HL-60 (cell line): ENCODE results near the gene RIPK3.

Experiments
- GABPA ChIP-seq: IDR thresholded peaks from 2 replicates; pipeline ENCODE4 v1.6.1; 2012; ENCODE audit warnings: low read depth
- POLR2AphosphoS5 ChIP-seq: IDR thresholded peaks from 2 replicates; pipeline ENCODE4 v1.6.1; 2012; ENCODE audit warnings: low read depth
- SPI1 ChIP-seq: IDR thresholded peaks from 2 replicates; pipeline ENCODE4 v1.6.1; 2012; ENCODE audit warnings: low read depth, mild to moderate bottlenecking, borderline replicate concordance
- TF ChIP-seq, protein P1 (sequence below): IDR thresholded peaks from one replicate; pipeline ENCODE4 v1.5.1; 2011; ENCODE audit warnings: low read length, control low read depth, inconsistent platforms; ENCODE audit not compliant: insufficient read depth
- TF ChIP-seq, protein P2 (sequence below): IDR thresholded peaks from 2 replicates; pipeline ENCODE4 v1.6.1; 2012; ENCODE audit warnings: low read depth; ENCODE audit not compliant: insufficient replicate concordance

DNA sequence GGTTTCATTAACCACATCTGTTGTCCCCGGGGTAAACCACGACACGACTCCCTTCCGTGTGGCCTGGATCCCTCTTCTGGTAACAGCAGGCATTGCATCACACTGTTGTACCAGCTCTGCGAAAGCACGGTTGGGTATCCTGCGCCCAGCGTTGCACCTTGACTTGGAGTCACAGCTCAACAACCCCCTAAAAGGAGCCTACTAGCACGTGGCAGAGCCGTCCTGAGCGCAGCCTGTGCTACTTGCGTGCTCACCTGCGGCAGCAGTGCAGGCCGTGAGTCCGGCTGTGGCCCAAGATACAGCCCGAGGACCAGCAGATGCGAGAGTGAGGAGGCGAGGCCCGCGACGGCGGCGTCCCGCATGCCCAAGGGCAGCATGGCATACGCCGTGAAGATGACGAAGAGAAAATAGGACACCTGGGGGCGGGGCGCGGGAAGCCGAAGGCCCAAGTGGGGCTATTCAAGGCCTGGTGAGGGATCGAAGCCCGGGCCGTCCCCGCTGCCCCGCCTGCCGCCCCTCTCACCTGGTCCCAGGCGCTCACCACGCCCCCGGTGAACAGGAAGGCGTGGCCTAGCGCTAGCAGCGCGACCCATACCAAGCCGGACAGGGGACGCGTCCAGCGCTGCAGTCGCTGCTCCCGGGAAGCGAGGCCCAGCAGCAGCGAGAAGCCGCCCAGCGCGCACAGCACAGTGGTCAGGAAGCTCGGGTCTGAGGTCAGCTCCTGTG is 7.4 kb downstream of the RIPK3 start:
- TF ChIP-seq, protein P1, sequence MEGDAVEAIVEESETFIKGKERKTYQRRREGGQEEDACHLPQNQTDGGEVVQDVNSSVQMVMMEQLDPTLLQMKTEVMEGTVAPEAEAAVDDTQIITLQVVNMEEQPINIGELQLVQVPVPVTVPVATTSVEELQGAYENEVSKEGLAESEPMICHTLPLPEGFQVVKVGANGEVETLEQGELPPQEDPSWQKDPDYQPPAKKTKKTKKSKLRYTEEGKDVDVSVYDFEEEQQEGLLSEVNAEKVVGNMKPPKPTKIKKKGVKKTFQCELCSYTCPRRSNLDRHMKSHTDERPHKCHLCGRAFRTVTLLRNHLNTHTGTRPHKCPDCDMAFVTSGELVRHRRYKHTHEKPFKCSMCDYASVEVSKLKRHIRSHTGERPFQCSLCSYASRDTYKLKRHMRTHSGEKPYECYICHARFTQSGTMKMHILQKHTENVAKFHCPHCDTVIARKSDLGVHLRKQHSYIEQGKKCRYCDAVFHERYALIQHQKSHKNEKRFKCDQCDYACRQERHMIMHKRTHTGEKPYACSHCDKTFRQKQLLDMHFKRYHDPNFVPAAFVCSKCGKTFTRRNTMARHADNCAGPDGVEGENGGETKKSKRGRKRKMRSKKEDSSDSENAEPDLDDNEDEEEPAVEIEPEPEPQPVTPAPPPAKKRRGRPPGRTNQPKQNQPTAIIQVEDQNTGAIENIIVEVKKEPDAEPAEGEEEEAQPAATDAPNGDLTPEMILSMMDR, result peak; percentile 88
- TF ChIP-seq POLR2AphosphoS5, result peak; percentile 50
- TF ChIP-seq, protein P2, sequence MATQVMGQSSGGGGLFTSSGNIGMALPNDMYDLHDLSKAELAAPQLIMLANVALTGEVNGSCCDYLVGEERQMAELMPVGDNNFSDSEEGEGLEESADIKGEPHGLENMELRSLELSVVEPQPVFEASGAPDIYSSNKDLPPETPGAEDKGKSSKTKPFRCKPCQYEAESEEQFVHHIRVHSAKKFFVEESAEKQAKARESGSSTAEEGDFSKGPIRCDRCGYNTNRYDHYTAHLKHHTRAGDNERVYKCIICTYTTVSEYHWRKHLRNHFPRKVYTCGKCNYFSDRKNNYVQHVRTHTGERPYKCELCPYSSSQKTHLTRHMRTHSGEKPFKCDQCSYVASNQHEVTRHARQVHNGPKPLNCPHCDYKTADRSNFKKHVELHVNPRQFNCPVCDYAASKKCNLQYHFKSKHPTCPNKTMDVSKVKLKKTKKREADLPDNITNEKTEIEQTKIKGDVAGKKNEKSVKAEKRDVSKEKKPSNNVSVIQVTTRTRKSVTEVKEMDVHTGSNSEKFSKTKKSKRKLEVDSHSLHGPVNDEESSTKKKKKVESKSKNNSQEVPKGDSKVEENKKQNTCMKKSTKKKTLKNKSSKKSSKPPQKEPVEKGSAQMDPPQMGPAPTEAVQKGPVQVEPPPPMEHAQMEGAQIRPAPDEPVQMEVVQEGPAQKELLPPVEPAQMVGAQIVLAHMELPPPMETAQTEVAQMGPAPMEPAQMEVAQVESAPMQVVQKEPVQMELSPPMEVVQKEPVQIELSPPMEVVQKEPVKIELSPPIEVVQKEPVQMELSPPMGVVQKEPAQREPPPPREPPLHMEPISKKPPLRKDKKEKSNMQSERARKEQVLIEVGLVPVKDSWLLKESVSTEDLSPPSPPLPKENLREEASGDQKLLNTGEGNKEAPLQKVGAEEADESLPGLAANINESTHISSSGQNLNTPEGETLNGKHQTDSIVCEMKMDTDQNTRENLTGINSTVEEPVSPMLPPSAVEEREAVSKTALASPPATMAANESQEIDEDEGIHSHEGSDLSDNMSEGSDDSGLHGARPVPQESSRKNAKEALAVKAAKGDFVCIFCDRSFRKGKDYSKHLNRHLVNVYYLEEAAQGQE, result no peak
- no peak for TF ChIP-seq GABPA
- no peak for TF ChIP-seq SPI1
